ENCODE measurements around the gene ZNF385B.

The ZNF385B gene

GRCh38 chr2:179410552-179411356 lies 450.7 kb downstream of the ZNF385B start:
- Histone ChIP-seq H3K4me1 (ENCODE audit: control insufficient read depth, insufficient read depth, low read length) (no peaks in the 10 kb centered on the region; the same call in 1 of the 2 replicates), H3K27ac (ENCODE audit: extremely low read depth, low read depth, low read length) (no peak overlapping the region), H3K4me3 (ENCODE audit: low read depth, low read length) (no peak overlapping the region), H3K36me3 (ENCODE audit: control insufficient read depth in 2 of 2, insufficient read depth in 1 of 2, low read length in 2 of 2) (no peaks in the 10 kb centered on the region), H3K9me3 (ENCODE audit: control insufficient read depth, insufficient read depth, low read depth, low read length) (no peaks in the 10 kb centered on the region)
- TF ChIP-seq ZNF184 (tag by site-specific recombination; IDR thresholded peaks at IDR 0.05) (no peak), ZNF544 (tag by site-specific recombination; IDR thresholded peaks at IDR 0.05) (no peak), ZNF654 (tag by site-specific recombination; IDR thresholded peaks at IDR 0.05; ENCODE audit: low read depth) (peak; percentile 55)
- TF ChIP-seq, protein P1, sequence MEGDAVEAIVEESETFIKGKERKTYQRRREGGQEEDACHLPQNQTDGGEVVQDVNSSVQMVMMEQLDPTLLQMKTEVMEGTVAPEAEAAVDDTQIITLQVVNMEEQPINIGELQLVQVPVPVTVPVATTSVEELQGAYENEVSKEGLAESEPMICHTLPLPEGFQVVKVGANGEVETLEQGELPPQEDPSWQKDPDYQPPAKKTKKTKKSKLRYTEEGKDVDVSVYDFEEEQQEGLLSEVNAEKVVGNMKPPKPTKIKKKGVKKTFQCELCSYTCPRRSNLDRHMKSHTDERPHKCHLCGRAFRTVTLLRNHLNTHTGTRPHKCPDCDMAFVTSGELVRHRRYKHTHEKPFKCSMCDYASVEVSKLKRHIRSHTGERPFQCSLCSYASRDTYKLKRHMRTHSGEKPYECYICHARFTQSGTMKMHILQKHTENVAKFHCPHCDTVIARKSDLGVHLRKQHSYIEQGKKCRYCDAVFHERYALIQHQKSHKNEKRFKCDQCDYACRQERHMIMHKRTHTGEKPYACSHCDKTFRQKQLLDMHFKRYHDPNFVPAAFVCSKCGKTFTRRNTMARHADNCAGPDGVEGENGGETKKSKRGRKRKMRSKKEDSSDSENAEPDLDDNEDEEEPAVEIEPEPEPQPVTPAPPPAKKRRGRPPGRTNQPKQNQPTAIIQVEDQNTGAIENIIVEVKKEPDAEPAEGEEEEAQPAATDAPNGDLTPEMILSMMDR (tag by site-specific recombination; IDR thresholded peaks at IDR 0.05) = peak; percentile 62
- CTCF ChIA-PET = interaction anchor here (0.5 to 1.5 kb wide), 25 partner anchors 9 to 1280 kb away, joined by 3 to 12 read pairs (median 4); no protein-coding TSS in a partner anchor
- POLR2A ChIA-PET = no interaction called here

DNA sequence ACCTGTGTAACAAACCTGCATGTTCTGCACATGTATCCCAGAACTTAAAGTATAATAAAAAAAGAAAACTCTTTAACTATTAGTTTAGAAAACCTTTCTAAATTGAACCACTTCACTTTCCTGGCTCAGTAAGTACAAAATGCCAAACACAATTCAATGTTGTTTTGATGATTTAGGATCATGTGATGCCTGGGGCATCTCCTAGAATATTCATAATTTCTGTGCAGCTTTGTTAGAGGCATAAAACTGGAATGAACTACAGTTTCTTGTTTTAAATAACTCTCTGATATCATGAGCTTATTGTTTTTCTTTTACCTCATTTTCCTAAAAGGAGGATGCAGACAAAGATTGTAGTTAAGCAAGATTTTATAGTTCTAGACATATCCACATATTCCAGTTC lies 457.8 kb downstream of the ZNF385B start:
- TF ChIP-seq RBAK (tag by site-specific recombination; IDR thresholded peaks at IDR 0.05) = no peak
- TF ChIP-seq ZNF514 (tag by site-specific recombination; IDR thresholded peaks at IDR 0.05) = no peak
- TF ChIP-seq ZNF350 (tag by site-specific recombination; IDR thresholded peaks at IDR 0.05) = no peak
- TF ChIP-seq REST (tag by site-specific recombination; IDR thresholded peaks at IDR 0.05) = no peak
- no peak for TF ChIP-seq ZNF112 (tag by site-specific recombination; IDR thresholded peaks at IDR 0.05)
- TF ChIP-seq ZNF530 (tag by site-specific recombination; IDR thresholded peaks at IDR 0.05; ENCODE audit: low read depth) = no peak
- TF ChIP-seq, protein P1 (tag by site-specific recombination; IDR thresholded peaks at IDR 0.05) = no peak
- TF ChIP-seq ZNF175 (tag by site-specific recombination; IDR thresholded peaks at IDR 0.05) = no peak
- no peak for TF ChIP-seq BCL11B (tag by site-specific recombination; IDR thresholded peaks at IDR 0.05; ENCODE audit: low read depth)
- no peak for TF ChIP-seq ZFHX2 (tag by site-specific recombination; conservative IDR thresholded peaks at IDR 0.05)
- TF ChIP-seq ZNF280D (tag by site-specific recombination; IDR thresholded peaks at IDR 0.05) = no peak
- TF ChIP-seq, protein P2, sequence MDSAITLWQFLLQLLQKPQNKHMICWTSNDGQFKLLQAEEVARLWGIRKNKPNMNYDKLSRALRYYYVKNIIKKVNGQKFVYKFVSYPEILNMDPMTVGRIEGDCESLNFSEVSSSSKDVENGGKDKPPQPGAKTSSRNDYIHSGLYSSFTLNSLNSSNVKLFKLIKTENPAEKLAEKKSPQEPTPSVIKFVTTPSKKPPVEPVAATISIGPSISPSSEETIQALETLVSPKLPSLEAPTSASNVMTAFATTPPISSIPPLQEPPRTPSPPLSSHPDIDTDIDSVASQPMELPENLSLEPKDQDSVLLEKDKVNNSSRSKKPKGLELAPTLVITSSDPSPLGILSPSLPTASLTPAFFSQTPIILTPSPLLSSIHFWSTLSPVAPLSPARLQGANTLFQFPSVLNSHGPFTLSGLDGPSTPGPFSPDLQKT (IDR thresholded peaks at IDR 0.05; ENCODE audit: borderline replicate concordance, low read depth, low read length) = no peak
- TF ChIP-seq ZNF138 (tag by site-specific recombination; IDR thresholded peaks at IDR 0.05; ENCODE audit: borderline replicate concordance) = no peak
- no peak for TF ChIP-seq GLIS2 (tag by site-specific recombination; IDR thresholded peaks at IDR 0.05)
- TF ChIP-seq ZNF639 (tag by site-specific recombination; IDR thresholded peaks at IDR 0.05) = no peak
- ChIA-PET CTCF (no interaction called here), POLR2A (no interaction called here)
- Histone ChIP-seq H3K4me1 (ENCODE audit: control insufficient read depth, insufficient read depth, low read length) (no peaks in the 10 kb centered on the region), H3K36me3 (ENCODE audit: control insufficient read depth in 2 of 2, insufficient read depth in 1 of 2, low read length in 2 of 2) (no peaks in the 10 kb centered on the region), H3K9me3 (ENCODE audit: control insufficient read depth, insufficient read depth, low read depth, low read length) (no peaks in the 10 kb centered on the region), H3K27ac (ENCODE audit: extremely low read depth, low read depth, low read length) (no peak overlapping the region), H3K4me3 (ENCODE audit: low read depth, low read length) (no peak overlapping the region)
